K562 (cell line): Measurements from ENCODE around the gene OMP.

Experiments
- BRCA1 ChIP-seq, 2 experiments: fragments of 450-650 bp in 1 of 2; sonication (generic) in 1 of 2; formaldehyde crosslinking in 1 of 2; IDR thresholded peaks; 2 replicates each; pipeline versions ENCODE4 v1.5.0 to v1.6.1; 2017 to 2020; ENCODE audit warnings: mild to moderate bottlenecking in 1 of 2, missing genetic modification reagents in 1 of 2
- TCF7L2 ChIP-seq: fragments of 150-350 bp; IDR thresholded peaks from 2 replicates; pipeline ENCODE4 v1.6.1; 2016; ENCODE audit warnings: low read depth, mild to moderate bottlenecking, low read length, moderate library complexity
- U2AF1 ChIP-seq: fragments of 200-400 bp; formaldehyde crosslinking; optimal IDR thresholded peaks from 2 replicates; pipeline ENCODE3; 2017; ENCODE audit warnings: mild to moderate bottlenecking, low read depth, low read length, moderate library complexity
- ZNF583 ChIP-seq: fragments of 250-450 bp; sonication (Bioruptor Pico); IDR thresholded peaks from 2 replicates; pipeline ENCODE4 v1.4.0; 2020

- TF ChIP-seq U2AF1, result no peak
- no peak for TF ChIP-seq BRCA1 (IDR thresholded peaks at IDR 0.05)
- TF ChIP-seq BRCA1 (CRISPR knock-in tag; IDR thresholded peaks at IDR 0.05), result no peak
- no peak for TF ChIP-seq ZNF583 (CRISPR knock-in tag)
- no peak for TF ChIP-seq TCF7L2
These were observed 25.5 kb downstream of the OMP start, which contains the start of gene MYO7A for GRCh38 chr11:77127920-77128691.
